Stimulated activated CD8-positive, alpha-beta memory T cell treated with anti-CD3 and anti-CD28 coated beads, Interleukin-15, amount 100 ng/mL, for 1 hour (primary cell): ENCODE data around the gene TNPO3.

Experiments
- DNase-seq: peaks from one replicate; pipeline ENCODE4 v3.0.0-alpha.2; 2020; ENCODE audit warnings: low read depth

Gene TNPO3

GRCh38 chr7:129054438-129055293 is at the start of gene TNPO3:
Gene TNPO3 (minus strand): TSS chr7:129055111. CDS start chr7:129054770, 341 bp downstream.
- peak; percentile 83 for DNase-seq

GRCh38 chr7:129103561-129104324 is 48.8 kb upstream of the TNPO3 start:
- no peak for DNase-seq

GRCh38 chr7:129101746-129102145 is 46.8 kb upstream of the TNPO3 start:
- no peak for DNase-seq

GRCh38 chr7:129100827-129101166 is 45.9 kb upstream of the TNPO3 start:
- DNase-seq = no peak

GRCh38 chr7:129098409-129099084 is 43.6 kb upstream of the TNPO3 start:
- DNase-seq = no peak

- no peak for DNase-seq
Observed at GRCh38 chr7:129095258-129095657, 40.3 kb upstream of the TNPO3 start.

GRCh38 chr7:129094501-129094900 is 39.6 kb upstream of the TNPO3 start:
- DNase-seq = no peak

GRCh38 chr7:129093867-129094456 is 39.1 kb upstream of the TNPO3 start:
- DNase-seq = no peak

- peak; percentile 87 for DNase-seq
Observed at GRCh38 chr7:129091484-129092002, 36.6 kb upstream of the TNPO3 start.

- DNase-seq = no peak
Observed at GRCh38 chr7:129090300-129090907, 35.5 kb upstream of the TNPO3 start.

- DNase-seq = no peak
Observed at GRCh38 chr7:129089521-129090212, 34.8 kb upstream of the TNPO3 start.

- DNase-seq = no peak
Observed at GRCh38 chr7:129084801-129085551, 30.1 kb upstream of the TNPO3 start.

GRCh38 chr7:129083525-129083924 is 28.6 kb upstream of the TNPO3 start:
- no peak for DNase-seq

- no peak for DNase-seq
Observed at GRCh38 chr7:129078455-129078854, 23.5 kb upstream of the TNPO3 start.

- DNase-seq = no peak
Observed at GRCh38 chr7:129076886-129077285, 22.0 kb upstream of the TNPO3 start.

GRCh38 chr7:129074994-129075393 is 20.1 kb upstream of the TNPO3 start:
- DNase-seq = no peak

GRCh38 chr7:129074361-129074871 is 19.5 kb upstream of the TNPO3 start:
- no peak for DNase-seq

GRCh38 chr7:129073738-129074137 is 18.8 kb upstream of the TNPO3 start:
- no peak for DNase-seq

- DNase-seq = no peak
Observed at GRCh38 chr7:129073204-129073603, 18.3 kb upstream of the TNPO3 start.

- DNase-seq = no peak
Observed at GRCh38 chr7:129072479-129073011, 17.6 kb upstream of the TNPO3 start.
